Stimulated activated CD4-positive, alpha-beta T cell treated with anti-CD3 and anti-CD28 coated beads, Interleukin-2, amount 100 ng/mL, for 48 hours (primary cell): ENCODE results near the gene LCOR.
"Not testable (repeated sequence)": the region's sequence is repeated elsewhere in the genome, so short reads cannot be mapped to it uniquely, and the experiment has no call there.

ENCODE experiments used
- DNase-seq, 2 donors: peaks; one replicate each; pipeline ENCODE4 v3.0.0-alpha.2; 2020

LCOR gene

DNA sequence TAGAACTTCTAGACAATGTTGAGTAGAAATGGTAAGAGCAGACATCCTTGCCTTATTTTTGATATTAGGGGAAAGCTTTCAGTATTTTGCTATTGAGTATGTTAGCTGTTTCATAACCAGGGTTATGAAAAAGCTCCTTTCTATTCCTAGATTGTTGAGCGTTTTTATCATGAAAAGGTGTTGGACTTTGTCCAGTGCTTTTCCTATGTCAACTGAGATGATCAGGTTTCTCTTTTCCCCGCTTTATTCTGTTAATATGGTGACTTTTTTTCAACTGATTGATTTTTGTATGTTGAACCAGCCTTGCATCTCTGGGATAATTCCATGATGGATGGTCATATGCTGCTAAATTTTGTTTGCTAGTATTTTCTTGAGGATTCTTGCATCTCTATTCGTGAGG, 58.5 kb downstream of the LCOR start:
- no peak for DNase-seq

DNA sequence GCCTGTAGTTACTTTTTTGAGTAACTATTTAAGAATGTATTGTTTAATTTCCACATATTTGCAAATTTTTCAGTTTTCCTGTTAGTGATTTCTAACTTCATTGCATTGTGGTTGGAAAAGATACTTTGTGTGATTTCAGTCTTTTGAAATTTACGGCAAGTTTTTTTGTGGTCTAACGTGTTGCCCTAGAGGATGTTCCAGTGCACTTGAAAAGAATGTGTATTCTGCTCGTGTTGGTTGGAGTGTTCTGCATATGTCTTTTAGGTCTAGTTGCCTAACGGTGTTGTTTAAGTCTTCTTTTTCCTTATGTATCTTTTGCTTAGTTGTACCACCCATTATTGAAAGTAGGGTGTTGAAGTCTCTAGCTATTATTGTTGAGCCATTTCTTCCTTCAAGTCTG, 59.7 kb downstream of the LCOR start:
- no peak for DNase-seq

DNA sequence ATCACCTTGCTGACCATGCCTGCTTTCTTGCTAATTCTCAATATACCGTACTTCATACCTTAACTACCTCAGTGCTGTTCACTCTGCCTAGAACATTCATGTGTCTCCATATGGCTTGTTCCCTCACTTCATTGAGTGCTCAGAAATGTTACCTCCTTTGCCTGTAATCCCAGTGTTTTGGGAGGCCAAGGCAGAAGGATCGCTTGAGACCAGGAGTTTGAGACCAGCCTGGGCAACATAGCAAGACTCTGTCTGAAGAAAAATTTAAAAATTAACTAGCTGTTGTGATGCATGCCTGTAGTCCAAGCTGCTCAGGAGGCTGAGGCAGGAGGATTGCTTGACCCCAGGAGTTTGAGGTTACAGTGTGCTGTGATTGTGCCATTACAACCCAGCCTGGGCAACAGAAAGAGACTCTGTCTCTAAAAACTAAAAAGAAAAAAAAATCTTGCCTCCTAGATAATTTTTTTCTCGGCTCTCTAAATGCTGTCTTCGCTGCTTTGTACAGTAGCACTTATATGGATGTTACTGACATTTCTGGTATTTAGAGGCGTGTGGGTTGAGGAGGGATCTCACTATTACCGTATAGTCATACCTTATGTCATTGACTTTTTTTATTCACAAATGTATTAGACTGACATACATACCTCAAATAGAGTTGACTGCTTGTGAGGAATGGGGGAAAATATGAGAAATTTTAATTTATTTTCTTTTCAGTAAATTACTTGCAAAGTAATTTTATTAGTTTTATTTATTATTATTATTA, 63.7 kb downstream of the LCOR start:
- DNase-seq, result no peak

DNA sequence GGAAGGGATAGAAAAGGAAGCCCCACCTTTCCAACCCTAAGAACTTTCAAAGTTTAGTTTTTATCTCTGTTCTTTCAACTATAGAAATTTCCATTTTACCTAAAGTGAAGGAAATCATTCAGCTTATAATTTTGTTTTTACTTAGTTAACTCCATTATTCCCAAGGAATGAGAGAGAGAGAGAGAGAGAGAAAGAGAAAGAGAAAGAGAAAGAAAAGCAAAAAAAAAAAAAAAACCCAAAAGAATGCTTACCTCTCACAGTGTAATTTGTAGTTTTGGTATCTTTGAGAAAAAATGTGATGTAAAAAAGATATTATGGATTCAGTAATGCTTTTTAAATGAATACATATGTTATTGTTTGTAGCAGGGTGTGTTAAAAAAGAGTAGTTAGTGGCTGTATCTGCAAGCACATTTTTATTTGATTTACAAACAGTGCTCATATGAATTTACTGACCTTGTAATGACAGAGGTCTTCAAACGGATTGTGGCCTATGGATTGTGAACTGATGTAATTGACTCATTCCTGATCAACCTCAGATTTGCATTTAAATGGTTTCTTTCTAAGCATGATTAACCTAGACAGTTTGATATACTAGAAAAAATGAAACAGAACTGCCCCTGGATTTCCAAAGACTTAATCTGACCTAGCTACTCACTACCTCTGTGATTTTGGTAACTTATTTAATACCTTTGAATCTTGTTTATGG, 64.9 kb downstream of the LCOR start:
- DNase-seq, result no peak

DNA sequence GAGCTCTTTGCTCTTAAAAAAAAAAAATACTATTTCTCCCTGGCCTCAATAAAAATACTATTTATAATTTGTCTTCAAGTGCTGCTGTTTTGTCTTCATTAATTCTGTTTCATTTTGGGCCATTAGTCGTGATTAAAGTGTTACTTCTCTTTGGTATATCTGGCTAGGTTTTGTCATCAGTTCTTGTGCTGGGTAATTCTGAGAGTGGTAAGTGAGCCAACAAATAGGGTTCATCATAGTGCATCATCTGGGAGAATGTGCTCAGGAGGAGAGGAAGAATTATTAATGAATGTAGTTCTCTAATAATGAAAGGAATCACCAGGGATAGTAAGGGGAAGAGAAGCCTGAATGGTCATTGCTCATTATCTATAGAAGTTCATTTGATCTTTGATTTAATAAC, 70.0 kb downstream of the LCOR start:
- no peak for DNase-seq

DNA sequence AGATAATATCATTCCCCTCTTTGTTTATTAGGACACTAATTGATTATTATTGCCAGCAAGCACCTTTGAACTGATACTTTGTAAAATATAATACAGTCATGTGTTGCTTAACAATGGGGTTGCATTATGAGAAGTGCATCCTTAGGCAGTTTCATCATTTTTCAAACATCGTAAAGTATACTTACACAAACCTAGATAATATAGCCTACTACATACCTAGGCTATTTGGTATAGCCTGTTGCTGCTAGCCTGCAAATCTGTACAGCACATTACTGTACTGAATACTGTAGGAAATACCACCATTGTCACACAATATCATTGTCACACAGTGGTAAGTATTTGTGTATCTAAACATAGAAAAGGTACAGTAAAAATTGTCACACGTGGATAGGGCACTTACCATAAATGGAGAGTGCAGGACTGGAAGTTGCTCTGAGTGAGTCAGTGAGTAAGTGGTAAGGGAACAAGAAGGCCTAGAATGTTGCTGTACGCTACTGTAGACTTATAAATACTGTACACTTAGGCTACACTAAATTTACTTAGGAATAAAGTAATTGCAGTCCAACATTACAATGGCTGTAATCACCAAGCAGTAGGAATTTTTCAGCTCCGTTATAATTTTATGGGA, 70.7 kb downstream of the LCOR start:
- DNase-seq, result no peak

DNA sequence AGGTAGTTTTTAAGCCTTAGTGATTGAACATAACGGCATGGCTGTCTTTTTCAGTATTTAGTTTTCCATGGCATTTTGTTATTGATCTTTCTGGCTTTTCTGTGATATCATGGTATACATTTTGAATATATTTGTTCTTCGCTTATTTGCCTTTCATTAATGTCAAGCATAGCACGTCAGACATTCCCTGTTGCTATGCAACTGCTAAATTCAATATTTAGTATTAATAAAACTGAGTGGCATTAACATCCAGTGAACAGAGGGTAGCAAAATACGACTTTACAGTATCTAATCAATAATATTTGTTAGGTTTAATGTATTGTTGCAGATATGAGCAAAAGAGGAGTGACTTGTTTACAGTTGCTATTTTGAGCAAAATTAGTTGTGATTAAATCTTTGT, 72.5 kb downstream of the LCOR start:
- DNase-seq, result no peak

DNA sequence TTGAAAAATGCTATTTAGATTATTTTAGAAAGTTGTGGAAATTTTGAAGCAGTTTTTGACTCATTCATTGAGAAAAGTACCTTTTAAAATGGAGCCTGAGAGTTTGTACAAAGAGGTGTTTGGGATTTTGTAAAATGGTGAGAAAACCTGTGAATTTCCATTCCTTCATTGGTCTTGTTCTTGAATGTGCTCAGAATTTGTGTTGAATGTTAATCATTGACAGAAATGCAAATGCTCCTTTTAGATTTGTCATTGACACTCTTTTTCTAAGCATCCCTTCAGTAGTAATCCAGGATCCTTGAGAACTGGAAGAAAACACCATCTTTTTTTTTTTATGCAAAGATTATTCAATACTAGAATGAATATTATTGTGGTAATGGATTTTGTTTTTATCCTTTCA, 74.8 kb downstream of the LCOR start:
- DNase-seq, result no peak

DNA sequence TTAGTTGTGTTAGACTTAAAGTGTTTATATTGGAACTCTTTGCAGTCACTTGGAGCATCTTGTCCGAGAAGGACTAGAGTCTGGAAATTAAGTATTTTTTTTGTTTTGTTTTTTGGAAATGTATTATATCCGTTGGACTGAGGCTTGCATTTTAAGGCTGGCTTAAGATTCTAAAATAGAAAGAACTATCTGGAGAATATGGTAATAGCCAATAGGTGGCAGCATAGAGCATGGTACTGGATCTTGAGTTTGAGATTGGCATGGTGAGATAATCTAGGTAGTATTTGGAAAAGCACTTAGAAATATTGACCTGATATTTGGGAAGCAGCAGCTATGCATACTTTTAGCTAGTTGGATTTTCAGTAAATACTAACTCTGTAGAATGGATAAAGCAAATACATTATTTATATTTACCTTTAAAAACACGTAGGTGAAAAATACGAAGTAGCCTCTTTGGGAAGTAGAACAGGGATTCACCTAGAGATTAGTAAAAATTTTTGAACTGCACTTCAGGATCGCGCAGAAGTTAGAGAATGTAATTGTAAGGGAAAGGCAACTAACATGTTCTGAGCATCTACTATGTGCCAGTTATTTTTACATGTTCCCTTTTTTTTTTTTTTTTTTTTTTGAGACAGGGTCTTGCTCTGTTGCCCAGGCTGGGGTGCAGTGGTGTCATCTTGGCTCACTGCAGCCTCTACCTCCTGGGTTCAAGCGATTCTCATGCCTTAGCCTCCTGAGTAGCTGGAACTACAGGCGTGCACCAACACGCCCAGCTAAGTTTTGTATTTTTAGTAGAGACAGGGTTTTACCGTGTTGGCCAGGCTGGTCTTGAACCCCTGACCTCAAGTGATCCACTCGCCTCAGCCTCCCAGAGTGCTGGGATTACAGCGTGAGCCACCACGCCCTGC, 78.6 kb downstream of the LCOR start:
- peak in 1 of 2 donors; percentile 21 for DNase-seq

DNA sequence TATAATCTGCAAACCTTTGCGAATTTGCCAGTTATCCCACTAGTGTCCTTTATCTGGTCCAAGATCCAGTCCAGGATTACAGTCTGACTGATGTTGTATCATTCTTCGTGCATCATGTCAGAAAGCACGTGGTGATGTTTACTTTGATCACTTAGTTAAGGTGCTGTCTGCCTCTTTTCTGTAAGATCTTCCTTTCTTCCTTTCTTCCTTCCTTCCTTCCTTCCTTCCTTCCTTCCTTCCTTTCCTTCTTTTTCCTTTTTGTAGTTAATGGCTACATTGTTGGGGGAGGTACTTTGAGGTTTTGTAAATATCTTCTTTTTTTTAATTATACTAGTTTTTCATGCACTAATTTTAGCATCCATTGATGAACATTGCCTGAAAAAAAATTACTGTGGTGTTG, 80.3 kb downstream of the LCOR start:
- DNase-seq, result no peak

DNA sequence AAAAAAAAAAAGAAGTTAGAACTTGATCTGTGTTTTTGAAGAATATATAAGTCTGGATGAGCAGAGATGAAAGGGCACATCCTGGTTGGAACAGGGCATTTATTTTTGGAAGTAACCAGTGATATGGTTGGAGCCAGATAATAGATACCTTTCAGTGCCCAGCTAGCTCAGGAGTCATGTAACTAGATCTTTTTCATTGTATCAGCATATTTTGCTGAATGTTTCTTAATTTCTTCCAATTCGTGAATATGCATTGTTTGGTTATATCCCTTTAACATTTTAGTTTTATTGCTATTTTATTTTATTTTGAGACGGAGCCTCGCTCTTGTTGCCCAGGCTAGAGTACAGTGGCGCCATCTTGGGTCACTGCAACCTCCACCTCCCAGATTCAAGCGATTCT, 81.8 kb downstream of the LCOR start:
- DNase-seq, result no peak

DNA sequence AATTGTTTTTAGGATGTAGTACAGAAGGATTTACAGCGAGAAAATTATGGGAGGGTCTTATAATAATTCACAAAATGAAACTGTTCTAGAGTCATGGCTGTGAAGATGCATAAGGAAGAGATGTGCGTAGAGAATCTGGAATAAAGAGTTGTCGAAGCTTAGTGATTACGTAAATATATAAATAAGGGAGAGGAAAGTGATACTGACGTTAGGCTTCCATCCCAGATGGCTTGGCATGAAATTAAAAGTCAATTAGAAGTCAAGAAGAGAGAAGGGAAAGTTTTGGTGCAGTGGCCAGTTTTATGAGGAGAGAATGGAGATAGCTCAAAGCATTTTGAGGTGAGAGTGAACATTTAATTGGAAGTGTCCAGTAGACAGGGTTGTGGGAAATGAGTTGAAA, 85.5 kb downstream of the LCOR start:
- DNase-seq, result no peak

DNA sequence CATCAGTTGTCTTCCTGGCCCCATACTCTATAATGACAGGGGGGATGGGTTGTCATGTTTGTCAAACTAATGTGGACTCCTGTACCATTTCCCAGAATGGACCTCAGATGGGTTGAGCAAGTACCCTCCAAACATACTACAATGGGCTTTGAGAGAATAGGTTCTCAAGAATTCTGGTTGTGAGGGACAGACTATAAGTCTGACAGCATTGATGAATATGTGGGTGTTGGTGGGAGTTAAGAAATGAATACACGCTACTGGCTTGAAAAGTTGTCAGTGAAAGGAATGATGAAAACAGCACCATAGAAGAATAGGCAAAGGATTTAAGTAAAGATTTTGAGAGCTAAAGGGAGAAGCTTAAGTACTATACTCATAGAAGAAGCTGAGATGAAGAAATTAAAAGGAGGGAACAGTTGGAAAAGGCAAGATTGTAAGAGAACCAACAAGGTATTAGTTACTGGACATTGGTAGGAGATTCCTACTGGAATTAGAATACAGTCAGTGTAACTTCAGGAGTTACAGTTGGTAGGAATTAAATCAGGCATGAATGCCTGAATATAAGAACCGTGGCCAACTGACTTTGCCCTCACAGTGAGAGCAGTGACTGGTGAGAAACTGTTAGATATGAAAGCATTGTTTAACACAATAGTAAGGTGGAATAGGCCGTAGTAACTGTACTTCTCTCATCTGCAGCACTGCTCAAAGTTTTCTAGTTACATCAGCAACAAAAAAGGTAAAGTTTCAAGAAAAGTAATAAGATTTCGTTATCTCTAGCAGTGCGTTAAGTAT, 86.3 kb downstream of the LCOR start:
- no peak for DNase-seq

DNA sequence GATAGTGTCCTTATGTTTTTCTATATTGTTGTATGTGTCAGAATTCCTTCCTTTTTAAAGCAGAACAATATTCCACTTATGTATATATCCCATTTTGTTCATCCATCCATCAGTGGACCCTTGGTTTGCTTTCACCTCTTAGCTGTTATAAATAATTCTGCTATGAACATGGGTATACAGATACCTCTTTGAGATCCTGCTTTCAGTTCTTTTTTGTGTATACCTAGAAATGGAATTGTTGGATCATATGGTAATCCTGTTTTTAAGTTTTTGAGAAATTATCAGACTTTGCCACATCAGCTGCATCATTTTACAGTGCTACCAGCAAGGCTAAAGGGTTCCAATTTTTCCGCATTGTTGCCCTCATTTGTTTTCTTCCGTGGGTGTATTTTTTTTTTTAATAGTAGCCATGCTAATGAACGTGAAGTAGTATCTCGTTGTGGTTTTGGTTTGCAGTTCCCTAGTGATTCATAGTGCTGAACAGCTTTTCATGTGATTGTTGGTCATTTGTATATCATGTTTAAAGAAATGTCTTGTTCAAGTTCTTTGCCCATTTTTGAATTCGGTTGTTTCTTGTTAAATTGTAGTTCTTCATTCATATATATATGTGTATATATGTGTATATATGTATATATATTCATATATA, 87.8 kb downstream of the LCOR start:
- no peak for DNase-seq

DNA sequence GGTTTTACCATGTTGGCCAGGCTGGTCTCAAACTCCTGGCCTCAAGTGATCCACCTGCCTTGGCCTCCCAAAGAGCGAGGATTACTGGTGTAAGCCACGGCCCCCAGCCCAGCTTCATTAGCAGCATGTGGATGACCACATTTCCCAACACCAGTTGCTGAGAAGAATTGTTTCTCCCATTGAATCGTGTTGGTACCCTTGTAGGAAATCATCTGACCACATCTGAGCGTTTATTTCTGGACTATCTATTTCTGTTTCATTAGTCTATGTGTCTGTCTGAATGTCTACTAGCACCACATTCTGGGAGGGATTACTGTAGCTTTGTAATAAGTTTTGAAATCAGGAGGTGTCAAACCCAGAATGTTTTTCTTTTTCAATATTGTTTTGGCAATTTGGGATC, 89.6 kb downstream of the LCOR start:
- no peak for DNase-seq

DNA sequence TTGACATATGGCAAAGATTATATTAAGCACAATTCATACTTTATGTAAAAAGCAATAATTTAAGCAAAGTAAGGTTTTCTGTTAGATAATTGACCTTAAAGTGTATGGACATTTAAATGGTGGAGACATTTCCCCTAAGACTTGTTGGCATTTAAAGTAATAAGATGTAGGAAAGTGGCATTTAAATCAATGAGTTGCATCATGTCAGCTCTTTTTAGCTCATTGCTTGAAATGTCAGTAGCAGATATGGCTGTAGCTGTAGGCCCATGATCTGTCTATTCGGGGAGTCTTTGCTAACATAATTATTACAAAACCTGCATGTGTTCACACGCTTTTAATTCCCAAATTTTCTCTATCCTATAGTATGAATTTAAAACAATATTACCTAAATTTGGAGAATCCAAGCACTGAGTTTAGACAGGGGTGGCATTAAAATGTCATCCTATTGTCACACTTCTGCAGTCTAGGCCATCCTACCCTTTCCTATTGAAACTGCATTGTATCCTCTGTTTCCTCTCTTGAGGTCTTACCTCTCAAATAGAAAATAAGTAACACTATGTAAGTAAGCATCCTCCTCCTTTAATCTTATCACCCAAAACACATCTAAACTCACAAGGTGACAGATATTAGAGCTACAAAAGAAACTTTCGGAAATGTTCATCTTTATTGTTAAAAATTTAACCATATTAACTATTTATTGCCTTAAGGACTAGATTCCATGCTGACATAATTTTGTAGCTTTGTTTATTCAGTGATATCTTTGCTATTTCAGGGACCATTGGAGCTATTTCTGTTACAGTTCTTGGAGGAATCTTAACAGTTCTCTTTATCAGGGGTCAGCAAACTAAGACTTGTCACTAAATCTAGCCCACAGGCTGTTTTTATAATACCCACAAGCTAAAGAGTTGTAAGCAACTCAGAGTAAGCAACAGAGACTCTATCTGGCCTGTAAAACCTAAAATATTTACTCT, 91.2 kb downstream of the LCOR start:
- no peak for DNase-seq

DNA sequence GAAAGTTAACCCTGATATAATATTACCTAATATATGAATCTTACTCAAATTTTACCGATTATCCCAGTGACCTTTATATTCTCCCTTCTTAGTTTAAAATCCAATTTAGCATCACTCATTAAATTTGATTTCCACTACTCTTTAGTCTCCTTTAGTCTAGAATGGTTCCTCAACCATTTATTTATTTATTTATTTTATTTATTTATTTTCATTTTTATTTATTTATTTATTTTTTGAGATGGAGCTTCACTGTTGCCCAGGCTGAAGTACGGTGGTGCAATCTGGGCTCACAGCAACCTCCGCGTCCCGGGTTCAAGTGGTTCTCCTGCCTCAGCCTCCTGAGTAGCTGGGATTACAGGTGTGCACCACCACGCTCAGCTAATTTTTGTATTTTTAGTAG, 92.8 kb downstream of the LCOR start:
- DNase-seq, result no peak

DNA sequence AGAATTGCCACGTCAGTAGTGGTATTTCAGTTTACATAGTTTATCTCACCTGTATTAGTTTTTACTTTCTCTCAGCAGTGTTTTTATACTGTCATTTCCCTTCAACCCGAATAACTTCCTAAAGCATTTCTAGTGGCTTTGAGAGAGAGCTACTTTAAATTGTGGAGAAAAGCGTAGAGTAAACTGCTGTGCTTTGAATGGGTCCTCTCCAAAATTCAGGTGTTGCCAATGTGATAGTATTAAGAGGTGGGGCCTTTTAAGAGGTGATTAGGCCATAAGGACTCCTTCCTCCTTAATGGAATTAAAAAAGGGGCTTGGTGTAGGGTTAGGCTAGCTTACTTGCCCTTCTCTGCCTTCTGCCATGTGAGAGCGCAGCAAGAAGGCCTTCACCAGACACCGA, 98.4 kb downstream of the LCOR start:
- DNase-seq, result no peak

DNA sequence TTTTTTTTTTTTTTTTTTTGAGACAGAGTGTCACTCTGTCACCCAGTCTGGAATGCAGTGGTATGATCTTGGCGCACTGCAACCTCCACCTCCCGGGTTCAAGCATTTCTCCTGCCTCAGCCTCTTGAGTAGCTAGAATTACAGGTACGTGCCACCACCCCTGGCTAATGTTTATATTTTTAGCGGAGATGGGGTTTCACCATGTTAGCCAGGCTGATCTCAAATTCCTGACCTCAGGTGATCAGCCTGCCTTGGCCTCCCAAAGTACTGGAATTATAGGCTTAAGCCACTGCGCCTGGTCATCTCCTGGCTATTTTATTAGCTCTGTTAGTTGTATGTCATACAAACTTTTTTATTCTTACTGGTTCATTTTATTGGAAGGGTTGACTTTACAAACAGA, 103.0 kb downstream of the LCOR start:
- no peak for DNase-seq

DNA sequence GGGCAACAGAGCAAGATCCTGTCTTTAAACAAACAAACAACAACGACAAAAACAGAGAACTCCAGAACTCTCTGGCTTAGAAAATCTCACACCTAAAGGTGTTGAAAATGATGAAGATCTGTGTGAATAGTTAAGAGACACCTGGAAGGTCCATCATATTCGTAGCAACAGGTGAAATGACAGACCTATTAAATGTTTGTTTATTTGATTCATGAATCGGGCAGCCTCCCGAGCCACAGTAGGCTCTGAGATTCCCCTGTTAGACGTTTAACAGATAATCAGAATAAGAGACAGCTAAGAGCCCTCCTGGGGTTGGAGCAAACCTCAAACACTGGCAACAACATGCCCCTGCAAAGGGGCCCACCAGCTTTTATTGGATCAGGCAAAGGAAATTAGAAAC, 103.7 kb downstream of the LCOR start:
- DNase-seq, result no peak

DNA sequence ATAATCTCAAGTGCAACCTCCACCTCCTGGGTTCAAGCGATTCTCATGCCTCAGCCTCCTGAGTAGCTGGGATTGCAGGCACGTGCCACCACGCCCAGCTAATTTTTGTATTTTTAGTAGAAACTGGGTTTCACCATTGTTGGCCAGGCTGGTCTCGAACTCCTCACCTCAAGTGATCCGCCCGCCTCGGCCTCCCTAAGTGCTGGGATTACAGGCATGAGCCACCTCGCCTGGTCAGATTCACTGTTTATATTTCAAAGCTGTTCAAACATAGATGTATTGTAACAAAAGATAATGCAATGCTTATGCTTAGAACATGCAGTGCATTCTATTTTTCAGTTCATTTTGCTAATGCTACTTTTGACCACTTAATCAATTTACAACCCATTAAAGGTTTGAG, 111.1 kb downstream of the LCOR start:
- DNase-seq, result not testable (repeated sequence)
